Measurements from ENCODE around the gene ELP2.

DNA sequence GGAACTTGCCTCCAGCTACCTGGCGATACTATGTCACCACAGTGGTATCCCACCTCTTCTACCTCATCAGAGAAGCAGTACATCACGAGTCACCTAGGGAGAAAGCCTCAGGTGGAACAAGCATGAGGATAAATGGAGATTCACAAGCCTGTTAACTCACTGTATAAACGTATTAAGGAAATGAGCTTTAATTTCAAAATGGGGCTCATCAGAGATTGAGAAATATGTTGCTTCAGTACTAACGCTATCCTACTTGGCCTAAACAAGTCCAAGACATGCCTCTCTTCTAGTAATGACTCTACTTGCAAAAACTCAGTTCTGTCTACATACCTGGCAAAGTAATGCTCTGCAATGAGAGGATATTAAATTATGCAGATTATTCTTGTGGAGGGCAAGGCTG lies 4.9 kb upstream of the ELP2 start:
- no peak for TF ChIP-seq EZH2 (IDR thresholded peaks at IDR 0.05; ENCODE audit: borderline replicate concordance, low read depth, low read length, poor library complexity, severe bottlenecking)
- TF ChIP-seq, protein P1, sequence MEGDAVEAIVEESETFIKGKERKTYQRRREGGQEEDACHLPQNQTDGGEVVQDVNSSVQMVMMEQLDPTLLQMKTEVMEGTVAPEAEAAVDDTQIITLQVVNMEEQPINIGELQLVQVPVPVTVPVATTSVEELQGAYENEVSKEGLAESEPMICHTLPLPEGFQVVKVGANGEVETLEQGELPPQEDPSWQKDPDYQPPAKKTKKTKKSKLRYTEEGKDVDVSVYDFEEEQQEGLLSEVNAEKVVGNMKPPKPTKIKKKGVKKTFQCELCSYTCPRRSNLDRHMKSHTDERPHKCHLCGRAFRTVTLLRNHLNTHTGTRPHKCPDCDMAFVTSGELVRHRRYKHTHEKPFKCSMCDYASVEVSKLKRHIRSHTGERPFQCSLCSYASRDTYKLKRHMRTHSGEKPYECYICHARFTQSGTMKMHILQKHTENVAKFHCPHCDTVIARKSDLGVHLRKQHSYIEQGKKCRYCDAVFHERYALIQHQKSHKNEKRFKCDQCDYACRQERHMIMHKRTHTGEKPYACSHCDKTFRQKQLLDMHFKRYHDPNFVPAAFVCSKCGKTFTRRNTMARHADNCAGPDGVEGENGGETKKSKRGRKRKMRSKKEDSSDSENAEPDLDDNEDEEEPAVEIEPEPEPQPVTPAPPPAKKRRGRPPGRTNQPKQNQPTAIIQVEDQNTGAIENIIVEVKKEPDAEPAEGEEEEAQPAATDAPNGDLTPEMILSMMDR (conservative IDR thresholded peaks at IDR 0.05; ENCODE audit: low read depth, low read length): no peak

Measured in A673 (cell line).